Keratinocyte (primary cell): Measurements from ENCODE around the gene GLOD4. TPM values are rescaled to one million over a fixed set of nuclear protein-coding genes. Genes with fewer than 3 reads are reported as not detected.

Experiments
- DNase-seq: peaks from one replicate; pipeline ENCODE4 v3.0.0-alpha.2; 2011; ENCODE audit warnings: low read depth, missing footprints, low spot score
- FAIRE-seq: peaks from 2 replicates; lab custom pipeline; 2011; peaks lifted over from hg19 to GRCh38; lab: Jason Lieb, UNC
- H2AFZ ChIP-seq: 2 replicates; pipeline ENCODE4 v1.6.0; 2012; ENCODE audit warnings: low read length, control low read depth, inconsistent platforms; ENCODE audit not compliant: control insufficient read depth
- H3K27ac ChIP-seq: 2 replicates; pipeline ENCODE4 v1.5.1; 2011; ENCODE audit warnings: low read length; ENCODE audit not compliant: control insufficient read depth, insufficient read depth
- H3K27me3 ChIP-seq: 3 replicates; pipeline ENCODE4 v1.6.0; 2011; ENCODE audit warnings: low read length; ENCODE audit not compliant: control insufficient read depth, insufficient read depth; ENCODE audit errors: extremely low read depth
- H3K36me3 ChIP-seq, 2 experiments: 2 replicates in 1 of 2; 3 replicates in 1 of 2; pipeline ENCODE4 v1.5.1; 2011; ENCODE audit warnings: low read length in 2 of 2, mild to moderate bottlenecking in 1 of 2; ENCODE audit not compliant: control insufficient read depth in 2 of 2, insufficient read depth in 2 of 2; ENCODE audit errors: extremely low read depth in 1 of 2
- H3K4me1 ChIP-seq: 3 replicates; pipeline ENCODE4 v1.5.1; 2011; ENCODE audit warnings: low read length; ENCODE audit not compliant: control insufficient read depth, insufficient read depth; ENCODE audit errors: extremely low read depth
- H3K4me2 ChIP-seq: 3 replicates; pipeline ENCODE4 v1.6.0; 2011; ENCODE audit warnings: low read depth, low read length; ENCODE audit not compliant: control insufficient read depth, insufficient read depth; ENCODE audit errors: extremely low read depth
- H3K4me3 ChIP-seq, 3 experiments: fragments of 200-600 bp in 1 of 3; sonication (generic) in 1 of 3; 2 replicates in 2 of 3; 3 replicates in 1 of 3; pipeline ENCODE4 v1.5.1; 2011 to 2016; ENCODE audit warnings: low read length in 3 of 3, mild to moderate bottlenecking in 3 of 3, control low read depth in 2 of 3, inconsistent platforms in 1 of 3, low read depth in 1 of 3, mixed read lengths in 1 of 3, mixed run types in 1 of 3, moderate library complexity in 1 of 3; ENCODE audit not compliant: control insufficient read depth in 2 of 3, insufficient read depth in 2 of 3; ENCODE audit errors: extremely low read depth in 1 of 3
- H3K79me2 ChIP-seq: 2 replicates; pipeline ENCODE4 v1.6.0; 2012; ENCODE audit warnings: low read length; ENCODE audit not compliant: control insufficient read depth, insufficient read depth
- H3K9ac ChIP-seq: 3 replicates; pipeline ENCODE4 v1.6.0; 2011; ENCODE audit warnings: low read length; ENCODE audit not compliant: control insufficient read depth, insufficient read depth; ENCODE audit errors: extremely low read depth
- H3K9me1 ChIP-seq: 3 replicates; pipeline ENCODE4 v1.6.0; 2011; ENCODE audit warnings: low read length; ENCODE audit not compliant: control insufficient read depth, insufficient read depth; ENCODE audit errors: extremely low read depth
- H3K9me3 ChIP-seq: 2 replicates; pipeline ENCODE4 v1.5.1; 2012; ENCODE audit warnings: low read depth, low read length; ENCODE audit not compliant: control insufficient read depth
- H4K20me1 ChIP-seq: 3 replicates; pipeline ENCODE4 v1.6.0; 2011; ENCODE audit warnings: low read length; ENCODE audit not compliant: control insufficient read depth, insufficient read depth; ENCODE audit errors: extremely low read depth
- CTCF ChIP-seq, 3 experiments: IDR thresholded peaks in 1 of 3; conservative IDR thresholded peaks in 1 of 3; optimal IDR thresholded peaks in 1 of 3; 2 replicates in 2 of 3; 3 replicates in 1 of 3; pipeline versions ENCODE3 to v1.5.1; 2011; ENCODE audit warnings: low read length in 3 of 3, mild to moderate bottlenecking in 3 of 3, moderate library complexity in 2 of 3, control low read depth in 1 of 3, inconsistent platforms in 1 of 3; ENCODE audit not compliant: insufficient read depth in 2 of 3; ENCODE audit errors: extremely low read depth in 1 of 3
- EZH2 ChIP-seq: IDR thresholded peaks from one replicate; pipeline ENCODE4 v1.6.1; 2012; ENCODE audit warnings: inconsistent platforms, mild to moderate bottlenecking, low read length, moderate library complexity
- dilution Hi-C: fragments of 300-500 bp; cut with MboI; formaldehyde crosslinking; loops from one replicate; pipeline ENCODE4 v1.7.0; 2020; ENCODE audit warnings: low sequenced_read_pairs; ENCODE audit not compliant: extremely low pct_ligation_motif_present
- polyA plus RNA-seq, 5 experiments: library from polyadenylated mRNA; depleted of rRNA in 3 of 5; stranded (reverse) in 3 of 5; stranded (forward) in 1 of 5; unstranded in 1 of 5; fragments of >200 nt; gene quantifications; 1 replicate in 1 of 5; 2 replicates in 3 of 5; 3 replicates in 1 of 5; pipeline versions ENCODE4 v1.2.1 to v1.2.3, GENCODE V29; 2011 to 2012; ENCODE audit warnings: missing spikeins in 2 of 5, low read depth in 1 of 5, low replicate concordance in 1 of 5

GLOD4 gene
- polyA plus RNA-seq, 1 donor (not counting 4 experiments of a cell fraction or from before 2014, with no cell fraction given): 71.9 TPM

- FAIRE-seq (no peak), DNase-seq (no peak)
- TF ChIP-seq EZH2: no peak
- TF ChIP-seq CTCF (optimal IDR thresholded peaks at IDR 0.05 in 1 of 3, IDR thresholded peaks at IDR 0.05 in 1 of 3, conservative IDR thresholded peaks at IDR 0.05 in 1 of 3; ENCODE audit: extremely low read depth in 1 of 3, insufficient read depth in 2 of 3, low read length in 3 of 3): no peak
- peak overlapping the region; percentile 86 for H3K9ac ChIP-seq
- H3K9me1 ChIP-seq: no peaks in the 10 kb centered on the region
- H3K27ac ChIP-seq: peak overlapping the region; percentile 100
- no peaks in the 10 kb centered on the region for H3K27me3 ChIP-seq
- H2AFZ ChIP-seq: peak overlapping the region; percentile 25
- H3K4me1 ChIP-seq: peaks cover 56% of the 10 kb centered on the region
- peak overlapping the region; percentile 71 to 80 (median 74) for H3K4me3 ChIP-seq
- H3K36me3 ChIP-seq: peaks cover 0 to 5% of the 10 kb centered on the region in 2 experiments
- no peaks in the 10 kb centered on the region for H4K20me1 ChIP-seq
- dilution Hi-C loops: no loop called here
- peak overlapping the region; percentile 84 for H3K4me2 ChIP-seq
- H3K79me2 ChIP-seq: peaks cover 30% of the 10 kb centered on the region
- H3K9me3 ChIP-seq: no peaks in the 10 kb centered on the region
Measured at GRCh38 chr17:731644-732066, 50.4 kb downstream of the GLOD4 start.

DNA sequence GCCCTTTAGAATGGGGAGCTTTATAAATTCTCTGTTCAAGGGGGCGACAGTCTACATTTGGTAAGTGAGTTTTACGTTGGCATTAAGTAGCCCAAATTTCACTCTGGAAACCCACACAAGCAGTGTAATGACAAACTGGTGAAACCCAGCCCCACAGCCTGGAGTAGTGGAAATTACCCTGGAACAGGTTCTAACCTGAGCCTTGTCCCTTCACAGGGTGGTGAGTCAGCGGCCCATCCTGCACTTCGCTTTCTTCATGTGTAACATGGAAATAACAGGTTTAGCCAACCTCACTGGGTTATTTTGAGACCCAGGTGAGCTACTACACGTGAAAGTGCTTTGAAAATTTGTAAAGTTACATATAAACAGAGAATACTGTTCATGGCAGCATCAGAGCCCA is 53.2 kb downstream of the GLOD4 start:
- H3K9ac ChIP-seq: peak overlapping the region; percentile 87
- peaks cover 53% of the 10 kb centered on the region for H3K4me1 ChIP-seq
- no peaks in the 10 kb centered on the region for H3K9me1 ChIP-seq
- H3K9me3 ChIP-seq: no peaks in the 10 kb centered on the region
- peak; percentile 100 for FAIRE-seq
- H3K36me3 ChIP-seq: no peaks in the 10 kb centered on the region
- peak overlapping the region; percentile 100 for H3K27ac ChIP-seq
- H3K27me3 ChIP-seq: no peaks in the 10 kb centered on the region
- dilution Hi-C loops: no loop called here
- DNase-seq: no peak
- peak overlapping the region; percentile 96 for H3K4me2 ChIP-seq
- peak overlapping the region in 1 of 3 experiments; percentile 60 for H3K4me3 ChIP-seq
- no peaks in the 10 kb centered on the region for H4K20me1 ChIP-seq
- no peak for TF ChIP-seq CTCF (optimal IDR thresholded peaks at IDR 0.05 in 1 of 3, IDR thresholded peaks at IDR 0.05 in 1 of 3, conservative IDR thresholded peaks at IDR 0.05 in 1 of 3; ENCODE audit: extremely low read depth in 1 of 3, insufficient read depth in 2 of 3, low read length in 3 of 3)
- TF ChIP-seq EZH2: no peak
- H3K79me2 ChIP-seq: peaks cover 10% of the 10 kb centered on the region
- no peak overlapping the region for H2AFZ ChIP-seq
